ENCODE data around the gene PGM2L1.

GRCh38 chr11:74390697-74391096 is 7.5 kb downstream of the PGM2L1 start:
- no peak for TF ChIP-seq ZNF574 (CRISPR knock-in tag; IDR thresholded peaks at IDR 0.05)
- TF ChIP-seq AHR (CRISPR knock-in tag; IDR thresholded peaks at IDR 0.05), result no peak
